ENCODE data around the gene IRAK1.
A peak's percentile ranks its signal among the peaks of the same experiment; 100 is the strongest.
"Not testable (repeated sequence)": the region's sequence is repeated elsewhere in the genome, so short reads cannot be mapped to it uniquely, and the experiment has no call there.

The IRAK1 gene

GRCh38 chrX:153993978-153994377, 25.7 kb downstream of the IRAK1 start:
- FAIRE-seq: no peak

GRCh38 chrX:153993079-153993478, 26.6 kb downstream of the IRAK1 start:
- no peak for FAIRE-seq

GRCh38 chrX:153992180-153992579, 27.5 kb downstream of the IRAK1 start:
- FAIRE-seq: no peak

GRCh38 chrX:153991013-153991580, 28.6 kb downstream of the IRAK1 start:
- no peak for FAIRE-seq

GRCh38 chrX:153989973-153990655, 29.6 kb downstream of the IRAK1 start:
- no peak for FAIRE-seq

- no peak for FAIRE-seq
Observed at GRCh38 chrX:153988493-153988892, 31.2 kb downstream of the IRAK1 start.

GRCh38 chrX:153984351-153985178, 35.1 kb downstream of the IRAK1 start:
- FAIRE-seq: no peak

- FAIRE-seq: no peak
Observed at GRCh38 chrX:153983321-153983801, 36.3 kb downstream of the IRAK1 start.

- FAIRE-seq: no peak
Observed at GRCh38 chrX:153981771-153982533, 37.8 kb downstream of the IRAK1 start.

- no peak for FAIRE-seq
Observed at GRCh38 chrX:153981231-153981630, 38.5 kb downstream of the IRAK1 start.

GRCh38 chrX:153980394-153980793, 39.3 kb downstream of the IRAK1 start:
- not testable (repeated sequence) for FAIRE-seq

GRCh38 chrX:153974726-153975286, 44.9 kb downstream of the IRAK1 start:
- peak; percentile 62 for FAIRE-seq

- no peak for FAIRE-seq
Observed at GRCh38 chrX:153974003-153974725, 45.5 kb downstream of the IRAK1 start.

GRCh38 chrX:153973127-153974002, 46.3 kb downstream of the IRAK1 start:
- peak; percentile 47 for FAIRE-seq

- FAIRE-seq: no peak
Observed at GRCh38 chrX:153972368-153973126, 47.2 kb downstream of the IRAK1 start, which contains the start of gene TMEM187. Gene TMEM187 (plus strand): TSS chrX:153972754. CDS start chrX:153982063, 9,309 bp downstream.

- FAIRE-seq: peak; percentile 43
Observed at GRCh38 chrX:153971450-153972367, 48.0 kb downstream of the IRAK1 start, which contains the start of gene HCFC1. Gene HCFC1 (minus strand): TSS chrX:153971818. CDS start chrX:153970840, 978 bp downstream.

GRCh38 chrX:153971124-153971449, 48.6 kb downstream of the IRAK1 start:
- FAIRE-seq: peak; percentile 88

GRCh38 chrX:153970357-153971123, 49.2 kb downstream of the IRAK1 start:
- no peak for FAIRE-seq
